K562 (cell line): ENCODE data around the gene PTPRM. TPM values are rescaled to one million over a fixed set of nuclear protein-coding genes. Genes with fewer than 3 reads are reported as not detected.

Source experiments
- ATAC-seq: fragments of 200-7000 bp; cut with Tn5 transposase; 3 replicates; pipeline ENCODE4 v1.9.1; 2020; ENCODE audit warnings: moderate library complexity
- BruUV-seq: library from RNA; stranded (reverse); fragments of 400-500 nt; replicated peaks from 2 replicates; lab custom pipeline; 2021; lab: Mats Ljungman, UMichigan
- CTCF ChIA-PET: fragments of 300-600 bp; formaldehyde crosslinking; extraction: SDS; loops from one replicate; lab custom pipeline; 2021; ENCODE audit warnings: low intra/inter-chr PET ratio; lab: Yijun Ruan, JAX
- POLR2A ChIA-PET: fragments of 300-600, 350-650 bp; sonication (Branson Sonifier 250); formaldehyde crosslinking; extraction: SDS; loops from one replicate; lab custom pipeline; 2021; ENCODE audit warnings: antibody characterized with exemption, inconsistent platforms; lab: Yijun Ruan, JAX
- DNase-seq, 4 experiments: peaks; one replicate each; pipeline versions ENCODE4 v3.0.0 to v3.0.0-alpha.2; 2011 to 2018; ENCODE audit warnings: low spot score in 3 of 4, mixed read lengths in 3 of 4; ENCODE audit errors: extremely low read depth in 1 of 4
- FAIRE-seq: peaks from 2 replicates; lab custom pipeline; 2011; peaks lifted over from hg19 to GRCh38; lab: Jason Lieb, UNC
- H2AFZ ChIP-seq: 2 replicates; pipeline ENCODE4 v1.6.0; 2011; ENCODE audit warnings: low read depth, low read length, control low read depth, inconsistent platforms
- H3K27ac ChIP-seq: fragments of 200-600 bp; 3 replicates; pipeline ENCODE4 v1.8.0; 2011; ENCODE audit warnings: low read depth, mild to moderate bottlenecking, control low read depth, inconsistent platforms, low read length, moderate library complexity, mixed read lengths; ENCODE audit errors: extremely low read depth
- H3K27me3 ChIP-seq, 2 experiments: fragments of 300-600 bp in 1 of 2; 2 replicates in 1 of 2; 3 replicates in 1 of 2; pipeline versions ENCODE4 v1.6.0 to v1.8.0; 2011; ENCODE audit warnings: inconsistent platforms in 2 of 2, low read length in 2 of 2, mild to moderate bottlenecking in 1 of 2, mixed read lengths in 1 of 2, moderate library complexity in 1 of 2; ENCODE audit not compliant: control insufficient read depth in 2 of 2, insufficient read depth in 2 of 2
- H3K36me3 ChIP-seq: fragments of 300-600 bp; 3 replicates; pipeline ENCODE4 v1.8.0; 2011; ENCODE audit warnings: mild to moderate bottlenecking, low read length, inconsistent platforms; ENCODE audit not compliant: control insufficient read depth, insufficient read depth
- H3K4me1 ChIP-seq, 2 experiments: fragments of 200-600 bp in 1 of 2; replicated peaks in 1 of 2; 2 replicates in 1 of 2; 3 replicates in 1 of 2; pipeline versions ENCODE4 v1.5.1 to v1.8.0; 2011; ENCODE audit warnings: inconsistent platforms in 2 of 2, low read length in 2 of 2, mild to moderate bottlenecking in 1 of 2, mixed read lengths in 1 of 2, moderate library complexity in 1 of 2; ENCODE audit not compliant: control insufficient read depth in 2 of 2, insufficient read depth in 2 of 2
- H3K4me2 ChIP-seq: 2 replicates; pipeline ENCODE4 v1.6.1; 2011; ENCODE audit warnings: low read length, control low read depth, inconsistent platforms, mixed read lengths; ENCODE audit not compliant: insufficient read depth
- H3K4me3 ChIP-seq: fragments of 200-600 bp; sonication (generic), shearing (Covaris generic); 2 replicates; pipeline ENCODE4 v1.5.1; 2016; ENCODE audit warnings: control low read depth, inconsistent platforms
- H3K79me2 ChIP-seq: fragments of 200-600 bp; 3 replicates; pipeline ENCODE4 v1.8.0; 2011; ENCODE audit warnings: low read length, inconsistent platforms; ENCODE audit not compliant: control insufficient read depth, insufficient read depth
- H3K9ac ChIP-seq, 2 experiments: 2 replicates each; pipeline versions ENCODE4 v1.6.0 to v1.6.1; 2011; ENCODE audit warnings: low read depth in 2 of 2, low read length in 2 of 2, control low read depth in 1 of 2, inconsistent platforms in 1 of 2, mild to moderate bottlenecking in 1 of 2, mixed read lengths in 1 of 2; ENCODE audit not compliant: insufficient read depth in 1 of 2
- H3K9me1 ChIP-seq: one replicate; pipeline ENCODE4 v1.6.0; 2011; ENCODE audit warnings: inconsistent platforms, mild to moderate bottlenecking, low read length, moderate library complexity; ENCODE audit not compliant: control insufficient read depth, insufficient read depth
- H3K9me3 ChIP-seq: replicated peaks from 2 replicates; pipeline ENCODE4 v1.5.1; 2011; ENCODE audit warnings: low read depth, low read length, inconsistent platforms; ENCODE audit not compliant: control insufficient read depth, insufficient read depth
- H4K20me1 ChIP-seq: replicated peaks from 2 replicates; pipeline ENCODE4 v1.6.1; 2011; ENCODE audit warnings: low read length, inconsistent platforms, mixed read lengths; ENCODE audit not compliant: control insufficient read depth, insufficient read depth
- DEAF1 ChIP-seq: fragments of 450-650 bp; formaldehyde crosslinking; IDR thresholded peaks from 2 replicates; pipeline ENCODE4 v1.4.0; 2020; ENCODE audit warnings: mild to moderate bottlenecking, moderate library complexity
- FOXJ3 ChIP-seq: sonication (generic); formaldehyde crosslinking; IDR thresholded peaks from 2 replicates; pipeline ENCODE4 v1.4.0; 2020; ENCODE audit warnings: mild to moderate bottlenecking, missing genetic modification reagents
- RAD21 ChIP-seq, 2 experiments: fragments of 250-450 bp in 1 of 2; fragments of 450-650 bp in 1 of 2; sonication (Bioruptor Pico) in 1 of 2; formaldehyde crosslinking in 1 of 2; IDR thresholded peaks in 1 of 2; conservative IDR thresholded peaks in 1 of 2; 2 replicates each; pipeline versions ENCODE4 v1.4.0 to v1.8.0; 2020 to 2022; ENCODE audit warnings: mild to moderate bottlenecking in 2 of 2, moderate library complexity in 1 of 2
- RB1 ChIP-seq: fragments of 450-650 bp; IDR thresholded peaks from 2 replicates; pipeline ENCODE4 v1.6.1; 2017; ENCODE audit warnings: low read depth, mild to moderate bottlenecking
- SMC3 ChIP-seq: conservative IDR thresholded peaks from 2 replicates; pipeline ENCODE4 v1.6.1; 2011; ENCODE audit warnings: low read depth, low read length, improper control_type of control experiment; ENCODE audit not compliant: insufficient read depth
- VEZF1 ChIP-seq: fragments of 200-800 bp; sonication (Bioruptor generic); IDR thresholded peaks from 2 replicates; pipeline ENCODE4 v1.6.1; 2017; ENCODE audit warnings: missing genetic modification characterization, missing compliant biosample characterization
- WGBS: fragments of 100-300 bp; shearing (Covaris generic); methylation state at CpG from one replicate; pipeline ENCODE4 v1.1.6; 2016; ENCODE audit warnings: low coverage, mixed read lengths; ENCODE audit not compliant: insufficient coverage; ENCODE audit errors: missing lambda C conversion rate; 5-methylcytosine and 5-hydroxymethylcytosine counted together
- in situ Hi-C: fragments of 300-500 bp; cut with MboI; formaldehyde crosslinking; loops from 4 replicates; pipeline ENCODE4 v1.15.0; 2018; ENCODE audit warnings: inconsistent platforms, mixed read lengths
- intact Hi-C: fragments of 100-400 bp; cut with micrococcal nuclease; formaldehyde crosslinking; loops from 2 replicates; pipeline ENCODE4 v1.14.2; 2022
- polyA plus RNA-seq, 8 experiments: library from polyadenylated mRNA; depleted of rRNA in 4 of 8; stranded (reverse) in 5 of 8; unstranded in 3 of 8; fragments of >200 nt; fragmentation: Nextera tagmentation in 2 of 8; fragmentation: Illumina TruSeq in 1 of 8; extraction: Ambion mirVana in 2 of 8; extraction: Trizol in 1 of 8; gene quantifications; 2 replicates each; pipeline versions ENCODE4 v1.2.1 to v1.2.3, GENCODE V29; 2011 to 2014; ENCODE audit warnings: inconsistent platforms in 1 of 8, missing spikeins in 1 of 8
- total RNA-seq, 7 experiments: library from RNA; depleted of rRNA in 6 of 7; stranded (reverse); fragments of >200 nt in 6 of 7; fragmentation: Illumina TruSeq in 2 of 7; extraction: Trizol in 2 of 7; gene quantifications; 2 replicates each; pipeline versions ENCODE4 v1.2.1 to v1.2.3, GENCODE V29; 2011 to 2021; ENCODE audit warnings: low replicate concordance in 1 of 7

PTPRM gene
- total and polyA plus RNA-seq, 9 of the 15 experiments (the other 6 are each of a cell fraction or from before 2014, with no cell fraction given): 0.03 to 0.16 (median 0.08) TPM; not detected in 3

- no peak for TF ChIP-seq FOXJ3 (CRISPR knock-in tag)
Observed at GRCh38 chr18:8386669-8387380, 819.7 kb downstream of the PTPRM start (continued).

- POLR2A ChIA-PET: interaction anchor here (1.1 kb wide), 1 partner anchor 9 kb away, joined by 5 read pairs; no protein-coding TSS in a partner anchor
- H3K27me3 ChIP-seq: peaks cover 10 to 11% of the 10 kb centered on the region in 2 experiments; a peak in 3 of 5 replicates
- intact Hi-C loops: loop anchor here (1.0 kb wide), 1 partner anchor 1168 kb away; no protein-coding TSS in a partner anchor
- TF ChIP-seq DEAF1 (CRISPR knock-in tag): 0 out of 2 replicates have a peak, but pooled peaks have one; percentile 30
- peak; percentile 53 to 77 for TF ChIP-seq RAD21 (CRISPR knock-in tag; conservative IDR thresholded peaks at IDR 0.05 in 1 of 2, IDR thresholded peaks at IDR 0.05 in 1 of 2)
- no peak for TF ChIP-seq VEZF1 (CRISPR knock-in tag)
- peak; percentile 26; the same call in 1 of the 2 replicates for TF ChIP-seq RB1
- peak; percentile 48 for TF ChIP-seq SMC3
Observed at GRCh38 chr18:8389391-8390340, 822.5 kb downstream of the PTPRM start.

More at GRCh38 chr18:8389391-8390340, 822.5 kb downstream of the PTPRM start:
- CTCF ChIA-PET: interaction anchor here (0.6 kb wide), 1 partner anchor 1283 kb away, joined by 3 read pairs; no protein-coding TSS in a partner anchor
- ATAC-seq (peak; percentile 97), DNase-seq (peak; percentile 69 to 75 (median 72)), FAIRE-seq (peak; percentile 93)
- no peak overlapping the region for H2AFZ ChIP-seq
- WGBS: 5% methylated on average over 14 of the region's 14 CpGs
- no peaks in the 10 kb centered on the region for H4K20me1 ChIP-seq
- H3K4me2 ChIP-seq: no peak overlapping the region
- no peaks in the 10 kb centered on the region for H3K9me3 ChIP-seq
- no peaks in the 10 kb centered on the region for H3K36me3 ChIP-seq
- no peak overlapping the region for H3K27ac ChIP-seq
- no peak overlapping the region for H3K4me3 ChIP-seq
- no peaks in the 10 kb centered on the region for H3K4me1 ChIP-seq
- in situ Hi-C loops: no loop called here
- no peaks in the 10 kb centered on the region for H3K9me1 ChIP-seq
- no TSS peak for BruUV-seq
- H3K9ac ChIP-seq: no peak overlapping the region
- no peaks in the 10 kb centered on the region for H3K79me2 ChIP-seq
